GM20000 (cell line): ENCODE results near the gene CPAMD8.
"Not testable (repeated sequence)": the region's sequence is repeated elsewhere in the genome, so short reads cannot be mapped to it uniquely, and the experiment has no call there.

Experiments
- DNase-seq: peaks from one replicate; pipeline ENCODE4 v3.0.0; 2012; ENCODE audit warnings: low spot score
- TF ChIP-seq, protein P1 (sequence below): IDR thresholded peaks from 2 replicates; pipeline ENCODE4 v1.5.1; 2012; ENCODE audit warnings: mild to moderate bottlenecking, control low read depth; ENCODE audit errors: extremely low read depth, missing control alignments

The CPAMD8 gene

DNA sequence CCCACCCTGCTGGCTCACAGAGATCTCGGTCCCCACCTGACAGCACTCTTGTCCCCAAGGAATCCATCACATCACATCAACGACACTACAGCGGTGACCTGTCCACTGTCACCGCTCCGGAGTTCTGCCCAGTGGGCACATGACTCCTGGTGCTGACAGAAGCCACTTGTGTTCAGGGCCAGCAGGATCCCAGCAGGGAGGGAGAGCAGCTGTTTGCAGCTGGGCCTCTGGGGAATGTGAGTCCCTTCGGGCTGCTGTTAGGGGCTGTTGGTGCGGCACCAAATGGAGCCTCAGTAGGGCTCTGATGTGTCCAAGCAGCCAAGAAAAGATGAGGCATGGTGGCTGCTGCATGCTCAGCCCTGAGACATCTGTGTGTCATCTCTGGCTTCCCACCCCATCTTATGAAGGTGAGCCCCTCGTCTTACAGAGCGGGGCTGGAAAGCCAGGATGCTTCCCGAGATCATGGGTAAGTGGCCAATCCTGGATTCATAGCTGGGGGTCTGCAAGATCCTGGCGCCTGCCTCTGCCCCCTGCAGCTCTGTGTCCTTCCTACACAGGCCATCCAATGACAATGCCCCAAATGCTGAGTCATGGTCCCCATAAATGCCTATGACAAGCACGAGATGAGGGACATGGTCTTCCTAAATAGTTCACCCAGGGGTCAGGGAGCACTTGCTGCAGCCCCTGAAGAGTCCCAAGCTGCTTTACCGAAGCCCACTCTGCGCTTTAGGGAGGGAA, 81.8 kb downstream of the CPAMD8 start:
- TF ChIP-seq, protein P1, sequence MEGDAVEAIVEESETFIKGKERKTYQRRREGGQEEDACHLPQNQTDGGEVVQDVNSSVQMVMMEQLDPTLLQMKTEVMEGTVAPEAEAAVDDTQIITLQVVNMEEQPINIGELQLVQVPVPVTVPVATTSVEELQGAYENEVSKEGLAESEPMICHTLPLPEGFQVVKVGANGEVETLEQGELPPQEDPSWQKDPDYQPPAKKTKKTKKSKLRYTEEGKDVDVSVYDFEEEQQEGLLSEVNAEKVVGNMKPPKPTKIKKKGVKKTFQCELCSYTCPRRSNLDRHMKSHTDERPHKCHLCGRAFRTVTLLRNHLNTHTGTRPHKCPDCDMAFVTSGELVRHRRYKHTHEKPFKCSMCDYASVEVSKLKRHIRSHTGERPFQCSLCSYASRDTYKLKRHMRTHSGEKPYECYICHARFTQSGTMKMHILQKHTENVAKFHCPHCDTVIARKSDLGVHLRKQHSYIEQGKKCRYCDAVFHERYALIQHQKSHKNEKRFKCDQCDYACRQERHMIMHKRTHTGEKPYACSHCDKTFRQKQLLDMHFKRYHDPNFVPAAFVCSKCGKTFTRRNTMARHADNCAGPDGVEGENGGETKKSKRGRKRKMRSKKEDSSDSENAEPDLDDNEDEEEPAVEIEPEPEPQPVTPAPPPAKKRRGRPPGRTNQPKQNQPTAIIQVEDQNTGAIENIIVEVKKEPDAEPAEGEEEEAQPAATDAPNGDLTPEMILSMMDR: no peak
- DNase-seq: no peak

DNA sequence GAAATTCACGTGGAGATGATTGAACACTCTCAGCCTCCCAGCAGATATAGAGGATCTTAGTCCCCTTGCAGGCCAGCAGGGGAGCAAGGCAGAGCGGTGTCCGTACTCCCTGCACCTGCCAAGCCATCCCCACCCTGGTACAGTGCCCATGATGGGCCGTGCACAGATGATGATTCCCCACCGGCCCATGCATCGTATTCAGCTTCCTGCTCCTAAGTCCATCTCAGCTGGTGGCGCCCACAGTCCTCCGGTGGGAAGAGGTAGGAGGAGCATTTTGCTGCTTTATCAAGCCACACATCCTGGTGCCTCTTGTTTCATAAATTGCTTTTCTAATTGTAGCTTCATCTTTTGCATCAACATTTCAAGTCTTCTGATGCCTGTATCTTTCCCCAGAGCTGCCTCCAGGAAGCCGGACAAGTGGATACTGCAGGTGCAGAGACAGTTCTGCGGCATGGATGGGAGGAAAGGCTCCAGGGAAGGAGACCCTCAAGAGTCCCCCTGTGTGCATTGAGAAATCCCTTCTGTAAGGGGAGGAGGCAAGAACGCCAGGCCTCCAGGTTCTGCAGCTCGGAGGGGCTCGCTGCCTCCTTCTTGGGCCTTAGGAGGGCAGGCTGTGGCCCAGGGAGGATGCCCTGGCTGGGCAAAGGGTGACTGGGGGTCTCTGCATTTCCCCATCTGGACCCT, 82.5 kb downstream of the CPAMD8 start:
- DNase-seq: no peak
- TF ChIP-seq, protein P1: no peak

DNA sequence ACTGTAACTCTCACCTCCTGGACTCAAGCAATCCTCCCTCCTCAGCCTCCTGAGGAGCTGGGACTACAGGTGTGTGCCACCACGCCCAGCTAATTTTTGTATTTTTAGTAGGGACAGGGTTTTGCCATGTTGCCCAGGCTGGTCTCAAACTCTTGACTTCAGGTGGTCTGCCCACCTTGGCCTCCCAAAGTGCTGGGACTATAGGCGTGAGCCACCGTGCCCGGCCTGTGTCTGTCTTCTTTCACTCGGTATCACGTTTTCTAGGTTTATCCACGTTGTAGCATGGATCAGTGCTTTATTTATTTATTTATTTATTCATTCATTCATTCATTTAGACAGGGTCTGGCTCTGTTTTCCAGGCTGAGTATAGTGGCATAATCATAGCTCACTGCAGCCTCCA, 83.5 kb downstream of the CPAMD8 start:
- DNase-seq: not testable (repeated sequence)

DNA sequence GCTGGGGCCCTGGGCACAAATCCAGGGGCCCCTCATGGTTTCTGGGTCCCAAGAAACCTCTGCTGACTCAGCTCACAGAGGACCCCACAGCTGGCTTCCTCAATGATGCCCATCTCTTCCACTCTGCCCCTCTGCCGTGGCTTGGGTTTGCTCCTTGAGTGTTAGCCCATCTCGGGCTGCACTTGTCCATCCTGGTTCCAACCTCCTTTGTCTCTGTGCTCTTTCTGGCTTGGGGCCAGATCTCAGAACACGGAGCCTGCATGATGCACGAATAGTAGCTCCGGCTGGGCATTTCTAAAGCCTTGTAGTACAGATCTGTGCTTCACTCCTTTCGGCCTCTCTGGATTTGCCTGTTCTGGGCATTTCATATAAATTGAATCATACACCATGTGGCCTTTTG, 84.0 kb downstream of the CPAMD8 start:
- TF ChIP-seq, protein P1: no peak
- no peak for DNase-seq

DNA sequence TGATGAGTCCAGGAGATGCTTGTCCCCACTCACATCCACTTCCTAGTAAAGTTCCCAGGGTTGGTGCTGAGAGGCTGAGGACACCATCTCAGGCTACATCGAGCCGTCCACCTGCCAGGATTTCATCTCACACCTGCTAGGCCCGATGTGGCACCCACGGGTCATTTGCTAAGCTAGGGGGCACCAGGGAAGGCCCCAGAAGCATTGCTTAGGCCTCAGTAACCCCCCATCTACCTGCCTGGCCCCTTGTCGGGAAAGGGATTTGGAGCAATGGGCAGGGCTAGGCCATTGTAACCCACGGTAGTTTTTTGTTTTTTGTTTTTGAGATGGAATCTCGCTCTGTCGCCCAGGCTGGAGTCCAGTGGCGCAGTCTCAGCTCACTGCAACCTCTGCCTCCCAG, 86.0 kb downstream of the CPAMD8 start:
- DNase-seq: no peak
- TF ChIP-seq, protein P1: no peak

DNA sequence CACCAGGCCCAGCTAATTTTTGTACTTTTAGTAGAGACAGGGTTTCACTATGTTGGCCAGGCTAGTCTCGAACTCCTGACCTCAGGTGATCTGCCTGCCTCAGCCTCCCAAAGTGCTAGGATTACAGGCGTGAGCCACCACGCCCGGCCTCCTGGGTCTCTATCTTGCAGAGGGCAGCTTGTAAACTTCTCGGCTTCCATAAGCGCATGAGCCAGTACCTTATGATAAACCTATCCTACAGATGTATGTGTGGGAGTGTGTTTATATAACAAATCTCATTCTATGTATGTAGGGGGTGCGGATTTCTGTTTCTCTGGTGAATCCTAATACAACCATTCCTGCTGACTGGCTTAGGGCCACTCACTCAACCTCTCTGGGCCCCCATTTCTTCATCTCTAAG, 86.5 kb downstream of the CPAMD8 start:
- not testable (repeated sequence) for DNase-seq

DNA sequence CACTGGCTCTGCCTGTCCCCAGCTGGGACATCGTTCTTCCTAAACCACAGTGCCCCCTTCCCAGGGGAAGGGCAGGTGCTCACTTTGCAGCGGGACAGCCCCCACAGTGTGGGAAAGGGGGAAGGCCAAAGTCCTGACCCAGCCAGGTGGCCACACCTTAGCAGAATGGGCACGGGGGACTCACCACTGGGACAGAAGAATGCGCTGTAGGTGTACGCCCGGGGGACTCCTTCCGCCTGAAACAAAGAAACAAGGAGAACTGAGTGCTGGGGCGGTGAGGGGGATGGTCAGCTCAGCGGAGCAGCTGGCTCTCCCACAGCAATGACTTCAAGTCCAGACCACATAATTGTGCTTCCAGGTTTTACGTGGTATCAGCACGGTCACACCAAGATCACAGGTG, 88.4 kb downstream of the CPAMD8 start:
- no peak for DNase-seq
- TF ChIP-seq, protein P1: no peak

DNA sequence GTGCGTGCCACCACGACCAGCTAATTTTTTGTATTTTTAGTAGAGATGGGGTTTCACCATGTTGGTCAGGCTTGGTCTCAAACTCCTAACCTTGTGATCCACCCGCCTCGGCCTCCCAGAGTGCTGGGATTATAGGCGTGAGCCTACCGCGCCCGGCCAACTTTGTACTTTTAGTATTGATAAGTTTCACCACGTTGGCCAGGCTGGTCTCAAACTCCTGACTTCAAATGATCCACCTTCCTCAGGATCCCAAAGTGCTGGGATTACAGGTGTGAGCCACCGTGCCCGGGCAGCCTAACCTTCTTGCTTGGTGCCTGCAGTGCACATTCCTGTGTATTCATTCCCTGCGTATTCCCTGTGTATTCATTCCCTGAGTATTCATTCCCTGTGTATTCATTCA, 88.8 kb downstream of the CPAMD8 start:
- not testable (repeated sequence) for DNase-seq

DNA sequence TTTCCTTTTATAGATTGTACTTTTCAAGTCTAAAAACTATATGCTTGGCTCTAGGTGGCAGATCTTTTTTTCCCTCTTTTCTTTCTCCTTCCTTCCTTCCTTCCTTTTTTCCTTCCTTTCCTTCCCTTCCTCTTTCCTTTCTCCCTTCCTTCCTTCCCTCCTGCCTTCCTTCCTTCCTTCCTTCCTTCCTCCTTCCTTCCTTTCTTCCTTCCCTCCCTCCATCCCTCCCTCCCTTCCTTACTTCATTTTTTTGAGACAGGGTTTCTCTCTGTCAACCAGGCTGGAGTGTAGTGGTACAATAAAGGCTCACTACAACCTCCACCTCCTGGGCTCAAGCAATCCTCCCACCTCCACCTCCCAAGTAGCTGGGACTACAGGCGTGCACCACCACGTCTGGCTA, 89.7 kb downstream of the CPAMD8 start:
- TF ChIP-seq, protein P1: no peak
- no peak for DNase-seq
